ENCODE data around the gene ALX4.

- TF ChIP-seq CTCF (IDR thresholded peaks at IDR 0.05) (no peak), POLR2A (IDR thresholded peaks at IDR 0.05) (no peak)
Observed at GRCh38 chr11:44213148-44213547, 96.8 kb downstream of the ALX4 start.
